Measurements from ENCODE around the gene PLA2G12B. TPM values are rescaled to one million over a fixed set of nuclear protein-coding genes. Genes with fewer than 3 reads are reported as not detected.
"Not testable (repeated sequence)": the region's sequence is repeated elsewhere in the genome, so short reads cannot be mapped to it uniquely, and the experiment has no call there.

Gene PLA2G12B
- total RNA-seq, 1 donor from 2014 or later: not detected

DNA sequence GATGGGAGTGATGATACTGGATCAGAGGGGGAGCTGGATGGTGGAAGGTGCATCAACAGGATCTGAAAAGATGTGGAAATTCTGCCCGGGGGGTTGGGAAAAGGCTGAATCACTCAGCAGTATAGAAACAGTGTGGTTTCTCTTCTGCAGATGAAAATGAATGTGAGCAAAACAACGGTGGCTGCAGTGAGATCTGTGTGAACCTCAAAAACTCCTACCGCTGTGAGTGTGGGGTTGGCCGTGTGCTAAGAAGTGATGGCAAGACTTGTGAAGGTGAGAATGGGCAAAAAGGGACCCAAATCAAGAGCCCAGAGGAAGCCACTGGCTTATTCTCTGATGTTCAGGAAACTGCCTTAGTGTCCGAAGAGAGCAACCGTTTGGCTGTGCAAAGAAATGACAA lies 48.2 kb downstream of the PLA2G12B start:
- TF ChIP-seq, protein P1, sequence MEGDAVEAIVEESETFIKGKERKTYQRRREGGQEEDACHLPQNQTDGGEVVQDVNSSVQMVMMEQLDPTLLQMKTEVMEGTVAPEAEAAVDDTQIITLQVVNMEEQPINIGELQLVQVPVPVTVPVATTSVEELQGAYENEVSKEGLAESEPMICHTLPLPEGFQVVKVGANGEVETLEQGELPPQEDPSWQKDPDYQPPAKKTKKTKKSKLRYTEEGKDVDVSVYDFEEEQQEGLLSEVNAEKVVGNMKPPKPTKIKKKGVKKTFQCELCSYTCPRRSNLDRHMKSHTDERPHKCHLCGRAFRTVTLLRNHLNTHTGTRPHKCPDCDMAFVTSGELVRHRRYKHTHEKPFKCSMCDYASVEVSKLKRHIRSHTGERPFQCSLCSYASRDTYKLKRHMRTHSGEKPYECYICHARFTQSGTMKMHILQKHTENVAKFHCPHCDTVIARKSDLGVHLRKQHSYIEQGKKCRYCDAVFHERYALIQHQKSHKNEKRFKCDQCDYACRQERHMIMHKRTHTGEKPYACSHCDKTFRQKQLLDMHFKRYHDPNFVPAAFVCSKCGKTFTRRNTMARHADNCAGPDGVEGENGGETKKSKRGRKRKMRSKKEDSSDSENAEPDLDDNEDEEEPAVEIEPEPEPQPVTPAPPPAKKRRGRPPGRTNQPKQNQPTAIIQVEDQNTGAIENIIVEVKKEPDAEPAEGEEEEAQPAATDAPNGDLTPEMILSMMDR (IDR thresholded peaks at IDR 0.05; ENCODE audit: insufficient read depth, low read length, severe bottlenecking): no peak
- Histone ChIP-seq H3K27me3 (ENCODE audit: control insufficient read depth, insufficient read depth, low read length) (no peaks in the 10 kb centered on the region), H3K36me3 (ENCODE audit: control insufficient read depth, insufficient read depth, low read length) (no peaks in the 10 kb centered on the region), H3K4me3 (ENCODE audit: low read depth, low read length) (no peak overlapping the region)
- DNase-seq (ENCODE audit: low read depth) (peak; percentile 50), FAIRE-seq (no peak)

DNA sequence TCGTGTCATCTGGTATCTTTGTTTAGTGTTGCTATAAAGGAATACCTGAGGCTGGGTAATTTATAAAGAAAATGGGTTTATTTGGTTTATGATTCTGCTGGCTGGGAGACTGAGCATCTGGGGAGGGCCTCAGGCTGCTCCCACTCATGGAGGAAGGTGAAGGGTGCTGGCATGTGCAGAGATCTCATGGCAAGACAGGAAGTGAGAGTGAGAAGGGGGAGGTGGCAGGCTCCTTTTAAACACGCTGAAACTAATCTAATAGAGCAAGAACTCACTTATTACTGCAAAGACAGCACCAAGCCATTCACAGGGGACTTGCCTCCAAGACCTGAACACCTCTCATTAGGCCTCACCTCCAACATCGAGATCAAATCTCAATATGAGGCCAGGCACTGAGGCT lies 49.8 kb downstream of the PLA2G12B start:
- no peak for FAIRE-seq
- TF ChIP-seq, protein P1 (IDR thresholded peaks at IDR 0.05; ENCODE audit: insufficient read depth, low read length, severe bottlenecking): no peak
- H3K4me3 ChIP-seq (ENCODE audit: low read depth, low read length): no peak overlapping the region

DNA sequence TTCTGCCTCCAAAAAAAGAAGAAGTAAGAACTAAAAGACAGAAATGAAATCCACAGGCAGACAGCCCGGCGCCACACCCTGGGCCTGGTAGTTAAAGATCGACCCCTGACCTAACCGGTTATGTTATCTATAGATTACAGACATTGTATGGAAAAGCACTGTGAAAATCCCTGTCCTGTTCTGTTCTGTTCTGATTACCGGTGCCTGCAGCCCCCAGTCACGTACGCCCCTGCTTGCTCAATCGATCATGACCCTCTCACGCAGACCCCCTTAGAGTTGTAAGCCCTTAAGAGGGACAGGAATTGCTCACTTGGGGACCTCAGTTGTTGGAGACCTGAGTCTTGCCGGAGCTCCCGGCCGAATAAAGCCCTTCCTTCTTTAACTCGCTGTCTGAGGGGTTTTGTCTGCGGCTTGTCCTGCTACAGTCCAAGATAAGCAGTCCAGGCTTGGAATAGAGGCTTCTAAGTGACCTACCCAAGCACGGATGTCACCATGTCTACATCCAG lies 50.6 kb downstream of the PLA2G12B start:
- FAIRE-seq; H3K4me3 ChIP-seq (ENCODE audit: low read depth, low read length): not testable (repeated sequence)

More for the DNA sequence above, 49.8 kb downstream of the PLA2G12B start:
- H3K36me3 ChIP-seq (ENCODE audit: control insufficient read depth, insufficient read depth, low read length): no peaks in the 10 kb centered on the region
- DNase-seq (ENCODE audit: low read depth): no peak
- no peaks in the 10 kb centered on the region for H3K27me3 ChIP-seq (ENCODE audit: control insufficient read depth, insufficient read depth, low read length)

DNA sequence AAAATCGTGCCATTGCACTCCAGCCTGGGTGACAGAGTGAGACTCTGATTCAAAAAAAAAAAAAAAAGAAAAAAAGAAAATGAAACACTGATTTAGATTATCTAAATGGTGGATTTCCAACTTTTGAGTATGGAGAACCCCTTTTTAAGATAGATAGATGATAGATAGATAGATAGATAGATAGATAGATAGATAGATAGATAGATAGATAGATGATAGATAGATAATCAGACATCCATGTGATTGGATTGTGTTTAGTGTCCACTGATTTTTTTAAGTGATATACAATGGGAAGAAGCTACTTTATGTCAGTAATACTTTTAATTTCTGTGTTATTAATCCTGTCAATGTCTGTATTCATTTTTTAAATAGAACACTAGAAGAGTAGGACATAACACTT lies 55.1 kb downstream of the PLA2G12B start:
- no peak overlapping the region for H3K4me3 ChIP-seq (ENCODE audit: low read depth, low read length)
- no peak for DNase-seq (ENCODE audit: low read depth)
- H3K36me3 ChIP-seq (ENCODE audit: control insufficient read depth, insufficient read depth, low read length): no peaks in the 10 kb centered on the region
- TF ChIP-seq, protein P1 (IDR thresholded peaks at IDR 0.05; ENCODE audit: insufficient read depth, low read length, severe bottlenecking): no peak
- no peaks in the 10 kb centered on the region for H3K27me3 ChIP-seq (ENCODE audit: control insufficient read depth, insufficient read depth, low read length)
- no peak for FAIRE-seq

More for the DNA sequence above, 50.6 kb downstream of the PLA2G12B start:
- H3K27me3 ChIP-seq (ENCODE audit: control insufficient read depth, insufficient read depth, low read length); DNase-seq (ENCODE audit: low read depth); H3K36me3 ChIP-seq (ENCODE audit: control insufficient read depth, insufficient read depth, low read length): not testable (repeated sequence)

DNA sequence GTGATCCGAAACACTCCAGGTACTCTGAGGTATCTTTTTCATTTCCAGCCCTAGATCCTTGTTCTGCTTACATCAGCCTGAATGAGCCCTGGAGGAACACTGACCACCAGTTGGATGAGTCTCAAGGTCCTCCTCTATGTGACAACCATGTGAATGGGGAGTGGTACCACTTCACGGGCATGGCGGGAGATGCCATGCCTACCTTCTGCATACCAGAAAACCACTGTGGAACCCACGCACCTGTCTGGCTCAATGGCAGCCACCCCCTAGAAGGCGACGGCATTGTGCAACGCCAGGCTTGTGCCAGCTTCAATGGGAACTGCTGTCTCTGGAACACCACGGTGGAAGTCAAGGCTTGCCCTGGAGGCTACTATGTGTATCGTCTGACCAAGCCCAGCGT lies 56.0 kb downstream of the PLA2G12B start:
- FAIRE-seq (no peak), DNase-seq (ENCODE audit: low read depth) (no peak)
- Histone ChIP-seq H3K36me3 (ENCODE audit: control insufficient read depth, insufficient read depth, low read length) (no peaks in the 10 kb centered on the region), H3K4me3 (ENCODE audit: low read depth, low read length) (no peak overlapping the region), H3K27me3 (ENCODE audit: control insufficient read depth, insufficient read depth, low read length) (no peaks in the 10 kb centered on the region)
- TF ChIP-seq, protein P1 (IDR thresholded peaks at IDR 0.05; ENCODE audit: insufficient read depth, low read length, severe bottlenecking): no peak

DNA sequence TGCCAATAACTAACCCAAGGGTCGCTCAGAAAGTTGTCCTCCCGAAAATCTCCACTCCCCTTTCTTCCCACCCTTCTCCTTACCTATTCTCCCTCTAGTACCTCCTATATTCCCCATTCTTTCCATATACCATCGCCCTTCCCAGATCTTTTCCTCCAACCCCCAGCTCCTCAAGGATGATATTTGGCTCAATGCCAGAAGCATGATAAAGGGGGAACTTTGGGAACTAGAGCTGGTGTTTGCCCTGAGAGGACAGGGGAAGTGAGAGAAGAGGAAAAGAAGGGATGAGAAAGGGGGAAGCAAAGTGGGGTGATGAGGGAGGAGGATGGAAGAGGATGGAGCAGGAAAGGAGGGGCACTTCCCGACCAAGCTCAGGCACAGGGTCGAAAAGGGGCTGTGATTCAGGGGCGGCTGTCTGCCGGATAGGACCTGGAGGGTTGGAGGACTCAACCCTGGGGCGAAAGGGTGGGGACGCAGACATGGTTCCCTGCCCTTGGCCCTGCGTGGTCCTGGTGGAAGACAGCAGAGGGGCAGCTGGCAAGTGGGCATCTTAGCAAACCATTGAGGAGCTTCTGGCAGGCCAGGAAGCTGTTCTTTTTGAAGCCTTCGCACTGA lies 59.3 kb downstream of the PLA2G12B start:
- FAIRE-seq: no peak
- DNase-seq (ENCODE audit: low read depth): no peak
- Histone ChIP-seq H3K4me3 (ENCODE audit: low read depth, low read length) (no peak overlapping the region), H3K36me3 (ENCODE audit: control insufficient read depth, insufficient read depth, low read length) (no peaks in the 10 kb centered on the region), H3K27me3 (ENCODE audit: control insufficient read depth, insufficient read depth, low read length) (no peaks in the 10 kb centered on the region)
- TF ChIP-seq, protein P1 (IDR thresholded peaks at IDR 0.05; ENCODE audit: insufficient read depth, low read length, severe bottlenecking): no peak

All from bronchial epithelial cell (primary cell).